CD4-positive, alpha-beta T cell treated with Interleukin-6 for 4 hours (primary cell): Measurements from ENCODE around the gene IL1RAPL1.
"Not testable (repeated sequence)": the region's sequence is repeated elsewhere in the genome, so short reads cannot be mapped to it uniquely, and the experiment has no call there.

ENCODE experiments used
- DNase-seq: peaks from one replicate; pipeline ENCODE4 v3.0.0-alpha.2; 2020; ENCODE audit warnings: mixed read lengths

Gene IL1RAPL1

GRCh38 chrX:29295987-29296680 is 708.9 kb downstream of the IL1RAPL1 start:
- no peak for DNase-seq

GRCh38 chrX:29297171-29297800 is 710.0 kb downstream of the IL1RAPL1 start:
- no peak for DNase-seq

- DNase-seq: no peak
Observed at GRCh38 chrX:29299684-29300083, 712.4 kb downstream of the IL1RAPL1 start.

- no peak for DNase-seq
Observed at GRCh38 chrX:29308726-29309125, 721.5 kb downstream of the IL1RAPL1 start.

- no peak for DNase-seq
Observed at GRCh38 chrX:29315931-29316330, 728.7 kb downstream of the IL1RAPL1 start.

- DNase-seq: no peak
Observed at GRCh38 chrX:29318012-29318411, 730.8 kb downstream of the IL1RAPL1 start.

- not testable (repeated sequence) for DNase-seq
Observed at GRCh38 chrX:29332429-29332828, 745.2 kb downstream of the IL1RAPL1 start.

- not testable (repeated sequence) for DNase-seq
Observed at GRCh38 chrX:29333091-29333490, 745.8 kb downstream of the IL1RAPL1 start.

- no peak for DNase-seq
Observed at GRCh38 chrX:29348288-29348687, 761.0 kb downstream of the IL1RAPL1 start.

GRCh38 chrX:29359276-29359675 is 772.0 kb downstream of the IL1RAPL1 start:
- DNase-seq: no peak

- DNase-seq: not testable (repeated sequence)
Observed at GRCh38 chrX:29374765-29375164, 787.5 kb downstream of the IL1RAPL1 start.

- DNase-seq: no peak
Observed at GRCh38 chrX:29376584-29376983, 789.3 kb downstream of the IL1RAPL1 start.

GRCh38 chrX:29382811-29383210 is 795.6 kb downstream of the IL1RAPL1 start:
- DNase-seq: no peak

- DNase-seq: no peak
Observed at GRCh38 chrX:29388509-29388908, 801.3 kb downstream of the IL1RAPL1 start.

GRCh38 chrX:29397506-29397905 is 810.3 kb downstream of the IL1RAPL1 start:
- no peak for DNase-seq

GRCh38 chrX:29407357-29407756 is 820.1 kb downstream of the IL1RAPL1 start:
- no peak for DNase-seq

- DNase-seq: no peak
Observed at GRCh38 chrX:29419774-29420553, 832.7 kb downstream of the IL1RAPL1 start.

- DNase-seq: no peak
Observed at GRCh38 chrX:29422034-29422433, 834.8 kb downstream of the IL1RAPL1 start.

GRCh38 chrX:29431895-29432294 is 844.6 kb downstream of the IL1RAPL1 start:
- DNase-seq: no peak

- no peak for DNase-seq
Observed at GRCh38 chrX:29432534-29432933, 845.3 kb downstream of the IL1RAPL1 start.

GRCh38 chrX:29434939-29435338 is 847.7 kb downstream of the IL1RAPL1 start:
- DNase-seq: no peak

GRCh38 chrX:29435396-29435795 is 848.1 kb downstream of the IL1RAPL1 start:
- DNase-seq: no peak

- no peak for DNase-seq
Observed at GRCh38 chrX:29447867-29448266, 860.6 kb downstream of the IL1RAPL1 start.

GRCh38 chrX:29453333-29453732 is 866.1 kb downstream of the IL1RAPL1 start:
- no peak for DNase-seq
